Left hindlimb (tissue), 1 donor: ENCODE measurements around the gene COL6A2.

Experiments
- DNase-seq: peaks from one replicate; pipeline ENCODE4 v3.0.0-alpha.2; 2018

COL6A2 gene

DNA sequence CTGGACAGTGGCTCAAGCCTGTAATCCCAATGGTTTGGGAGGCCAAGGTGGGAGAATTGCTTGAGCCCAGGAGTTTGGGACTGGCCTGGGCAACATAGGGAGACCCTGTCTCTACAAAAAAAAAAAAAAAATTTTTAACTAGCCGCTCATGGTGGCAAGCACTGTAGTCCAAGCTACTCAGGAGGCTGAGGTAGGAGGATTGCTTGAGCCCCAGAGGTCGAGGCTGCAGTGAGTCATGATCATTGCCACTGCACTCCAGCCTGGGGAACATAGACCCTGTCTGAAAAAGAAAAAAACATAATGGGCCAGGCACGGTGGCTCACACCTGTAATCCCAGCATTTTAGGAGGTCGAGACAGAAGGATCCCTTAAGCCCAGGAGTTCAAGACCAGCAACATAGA, 81.0 kb downstream of the COL6A2 start:
- no peak for DNase-seq
